NCI-H748 treated with DMSO at 0.1 percent for 48 hours (cell line): ENCODE results near the gene MTR.
"Not testable (repeated sequence)": the region's sequence is repeated elsewhere in the genome, so short reads cannot be mapped to it uniquely, and the experiment has no call there.

Experiments
- DNase-seq: peaks from one replicate; lab custom pipeline; 2025; lab: John Stamatoyannopoulos, UW

Gene MTR

GRCh38 chr1:236904892-236905741 lies 110.0 kb downstream of the MTR start:
- DNase-seq = no peak

GRCh38 chr1:236907205-236907604 lies 112.1 kb downstream of the MTR start:
- DNase-seq = no peak

DNA sequence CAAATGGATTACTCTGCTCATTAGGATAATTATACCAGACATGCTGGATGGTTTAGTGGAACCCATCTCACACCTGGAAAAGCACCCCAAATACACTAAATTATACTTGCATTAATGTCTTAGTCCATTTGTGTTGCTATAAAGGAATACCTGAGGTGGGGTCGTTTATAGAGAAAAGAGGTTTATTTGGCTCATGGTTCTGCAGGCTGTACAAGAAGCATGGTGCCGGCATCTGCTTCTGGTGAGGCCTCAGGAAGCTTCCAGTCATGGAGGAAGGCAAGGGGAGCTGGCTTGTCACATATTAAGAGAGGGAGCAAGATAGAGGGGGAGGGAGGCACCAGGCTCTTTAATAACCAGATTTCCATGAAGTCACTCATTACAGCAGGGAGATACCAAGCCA lies 113.6 kb downstream of the MTR start:
- DNase-seq = no peak

GRCh38 chr1:236911047-236911446 lies 116.0 kb downstream of the MTR start:
- not testable (repeated sequence) for DNase-seq

DNA sequence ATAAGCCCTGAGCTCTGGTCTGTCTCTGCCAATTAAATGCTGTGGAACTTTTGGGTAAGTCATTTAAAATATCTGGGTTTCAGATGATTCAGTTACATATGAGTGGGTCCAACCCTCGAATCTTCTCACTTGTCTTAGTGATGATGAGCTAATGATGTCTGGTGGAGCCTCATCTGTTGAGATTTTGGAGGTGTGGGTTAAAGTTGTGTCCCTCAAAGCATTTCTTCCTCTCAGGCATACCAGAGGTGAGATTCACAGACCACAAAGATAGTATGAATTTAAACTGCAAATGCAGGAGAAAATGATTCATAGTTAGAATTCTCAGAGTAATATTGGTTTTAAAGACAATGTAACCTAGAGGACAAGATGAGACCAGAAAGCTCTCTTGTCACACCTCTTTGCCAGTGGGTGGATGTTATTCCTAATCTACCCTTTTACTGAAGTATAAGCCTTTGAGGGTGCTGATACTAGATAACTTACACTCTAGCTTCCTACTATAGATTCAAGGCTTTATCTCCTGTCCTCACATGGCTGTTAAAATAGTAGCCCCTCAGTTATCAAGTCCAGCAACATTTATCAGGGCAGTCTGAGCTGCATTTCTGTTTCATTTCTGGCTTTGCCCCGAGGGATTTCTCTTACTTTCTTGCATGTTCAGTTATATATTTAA lies 118.4 kb downstream of the MTR start:
- no peak for DNase-seq

GRCh38 chr1:236914375-236914774 lies 119.3 kb downstream of the MTR start:
- DNase-seq = no peak

DNA sequence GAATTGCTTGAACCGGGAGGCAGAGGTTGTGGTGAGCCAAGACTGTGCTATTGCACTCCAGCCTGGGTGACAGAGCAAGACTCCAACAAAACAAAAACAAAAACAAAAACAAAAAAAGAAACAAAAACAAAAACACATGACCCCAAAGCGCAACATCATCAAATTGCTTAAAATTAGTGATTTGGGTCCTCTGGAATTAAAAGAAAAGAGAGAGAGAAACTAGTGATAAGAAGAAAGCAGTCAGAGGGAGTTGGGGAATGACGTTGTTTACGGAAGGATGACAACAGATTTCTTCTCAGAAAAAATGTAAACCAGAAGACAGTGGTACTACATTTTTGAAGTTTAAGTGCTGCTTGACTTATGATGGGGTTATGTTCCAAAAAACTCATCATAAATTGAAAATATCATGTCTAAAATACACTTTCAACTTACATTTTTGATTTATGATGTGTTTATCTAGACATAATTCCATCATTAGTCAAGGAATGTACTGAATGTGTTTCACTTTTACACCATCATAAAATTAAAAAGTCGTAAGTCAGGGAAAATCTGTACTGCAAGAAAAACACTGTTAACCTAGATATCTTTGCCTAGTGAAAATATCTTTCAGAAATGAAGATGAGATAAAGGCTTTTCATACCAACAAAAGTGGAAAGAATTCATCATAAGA lies 121.2 kb downstream of the MTR start:
- DNase-seq = no peak

DNA sequence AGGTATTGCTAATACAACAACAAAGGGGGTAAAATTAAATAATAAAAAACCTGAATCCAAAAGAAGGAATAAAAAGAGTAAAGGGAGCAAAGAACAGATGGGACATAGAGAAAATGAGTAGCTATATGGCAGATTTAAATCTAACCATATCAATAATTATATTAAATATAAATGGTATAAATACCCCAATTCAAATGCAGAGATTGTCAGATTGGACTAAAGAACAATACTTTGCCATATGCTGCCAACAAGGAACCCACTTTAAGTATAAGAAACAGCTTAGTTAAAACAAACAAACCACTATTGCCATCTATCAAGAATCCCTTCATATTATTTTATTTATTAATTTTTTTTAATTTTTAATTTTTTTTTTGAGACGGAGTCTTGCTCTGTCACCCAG lies 122.4 kb downstream of the MTR start:
- DNase-seq = no peak

- DNase-seq = no peak
Measured at GRCh38 chr1:236920286-236920894, 125.3 kb downstream of the MTR start.

- no peak for DNase-seq
Measured at GRCh38 chr1:236921610-236922009, 126.5 kb downstream of the MTR start.

DNA sequence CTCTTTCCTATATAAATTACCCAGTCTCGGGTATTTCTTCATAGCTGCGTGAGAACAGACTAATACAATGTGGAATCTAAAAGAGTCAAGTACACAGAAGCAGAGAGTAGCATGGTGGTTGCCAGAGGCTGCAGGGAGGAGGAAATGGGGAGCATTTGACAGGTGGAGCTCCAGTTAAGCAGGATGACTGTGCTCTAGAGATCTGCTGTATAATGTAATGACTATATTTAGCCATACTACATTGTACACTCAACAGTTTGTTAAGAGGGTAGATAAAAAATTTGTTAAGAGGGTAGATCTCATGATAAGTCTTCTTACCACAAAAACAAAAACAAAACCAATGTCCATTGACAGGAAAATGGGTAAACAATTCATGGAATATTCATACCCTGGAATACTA lies 127.1 kb downstream of the MTR start:
- no peak for DNase-seq

DNA sequence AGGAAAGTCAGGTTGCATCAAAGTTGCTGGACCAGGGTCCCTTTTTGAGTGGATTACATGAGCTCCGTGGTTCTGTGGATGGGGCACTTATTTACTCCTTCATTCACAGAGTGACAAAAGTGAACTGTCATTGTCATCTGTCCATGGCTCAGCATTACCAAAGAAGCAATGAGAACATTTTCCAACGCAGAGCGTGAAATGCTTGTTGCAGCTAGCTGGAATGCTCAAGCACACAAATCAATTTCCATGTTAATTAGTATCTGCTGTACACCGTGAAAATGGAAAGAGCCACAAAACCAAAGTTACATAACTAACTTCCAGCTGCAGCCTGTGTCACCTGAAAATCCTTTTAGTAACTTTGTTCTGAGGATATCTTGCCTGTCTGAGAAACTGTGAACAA lies 130.3 kb downstream of the MTR start:
- DNase-seq = no peak

DNA sequence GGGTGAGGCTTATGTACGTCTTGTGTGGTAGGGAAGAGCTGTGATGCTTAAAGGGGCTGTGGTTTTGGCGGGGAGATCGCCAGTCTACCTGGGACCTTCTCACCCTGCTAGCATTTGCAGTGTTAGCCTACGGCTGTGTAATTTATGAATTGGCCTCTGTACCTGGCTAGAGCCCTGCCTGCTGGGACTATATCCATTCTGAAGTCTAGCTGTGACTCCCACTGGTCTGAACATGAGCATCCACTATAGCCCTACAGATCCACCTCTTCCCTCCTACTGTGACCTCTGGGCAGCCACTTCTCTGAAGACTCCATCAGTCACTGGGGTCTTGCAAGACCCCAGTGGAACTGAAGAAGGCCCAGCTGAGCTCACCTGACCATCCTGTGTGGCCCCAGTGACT lies 135.4 kb downstream of the MTR start:
- DNase-seq = no peak

DNA sequence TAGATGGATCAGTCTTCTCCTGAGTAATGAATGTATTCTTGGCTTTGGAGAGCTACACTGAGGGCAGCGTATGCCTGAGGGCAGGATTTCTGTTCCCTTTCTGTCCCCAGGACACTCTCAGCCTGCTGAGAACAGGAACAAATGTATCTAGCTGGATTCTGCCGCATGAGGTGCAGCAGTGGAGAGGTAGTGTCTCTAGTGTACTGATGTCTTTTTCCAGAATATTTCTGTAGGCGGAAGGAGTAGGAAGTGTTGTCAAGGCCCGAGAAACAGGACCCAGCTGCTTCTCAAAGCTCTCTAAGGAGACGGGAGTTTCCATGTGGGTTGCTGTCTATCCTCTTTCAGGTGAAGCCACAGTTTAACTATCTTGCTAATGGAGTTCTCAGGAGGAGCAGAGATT lies 143.7 kb downstream of the MTR start:
- DNase-seq = no peak

GRCh38 chr1:236942431-236942830 lies 147.3 kb downstream of the MTR start:
- no peak for DNase-seq

GRCh38 chr1:236944556-236944955 lies 149.5 kb downstream of the MTR start:
- no peak for DNase-seq

- no peak for DNase-seq
Measured at GRCh38 chr1:236945002-236945401, 149.9 kb downstream of the MTR start.

GRCh38 chr1:236947794-236948193 lies 152.7 kb downstream of the MTR start:
- DNase-seq = no peak

DNA sequence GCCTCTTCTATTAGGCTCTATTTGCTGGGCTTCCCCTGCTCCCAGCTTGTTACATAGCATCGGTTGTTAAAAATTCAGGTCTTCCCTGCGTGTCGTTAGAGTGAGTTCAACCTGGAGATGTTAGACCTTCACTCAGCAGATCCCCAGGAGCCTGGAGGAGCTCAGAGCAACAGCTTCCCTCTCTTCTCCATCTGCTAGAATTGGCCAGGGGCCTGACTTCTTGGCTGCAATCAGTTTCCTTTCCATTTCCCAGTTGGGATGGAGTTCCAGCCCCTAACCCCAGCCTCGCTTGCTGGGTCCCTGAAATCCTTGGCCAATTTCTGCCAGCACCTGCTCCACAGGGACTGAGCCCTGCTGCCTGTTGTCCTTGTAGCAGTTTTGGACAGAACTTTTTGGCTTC lies 153.3 kb downstream of the MTR start:
- DNase-seq = no peak

DNA sequence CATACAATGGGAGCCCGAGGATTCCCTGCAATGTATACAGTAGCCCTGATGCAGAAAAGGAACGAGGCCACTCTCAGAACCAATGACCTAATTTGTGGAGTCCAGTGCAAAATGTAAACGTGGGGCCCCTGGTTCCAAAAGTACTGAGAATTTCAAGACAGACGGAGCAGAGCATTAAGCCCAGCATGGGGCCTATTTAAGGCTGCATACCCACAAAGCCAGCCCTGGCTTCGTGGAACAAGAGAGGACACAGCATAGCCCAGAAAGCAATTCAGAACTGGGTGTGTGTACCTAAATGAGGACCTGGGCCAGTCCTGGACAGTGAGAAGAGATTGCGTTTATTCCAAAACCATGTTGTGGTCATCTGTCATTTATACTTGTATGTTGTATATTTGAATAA lies 153.9 kb downstream of the MTR start:
- DNase-seq = no peak

- no peak for DNase-seq
Measured at GRCh38 chr1:236950365-236950764, 155.3 kb downstream of the MTR start.

DNA sequence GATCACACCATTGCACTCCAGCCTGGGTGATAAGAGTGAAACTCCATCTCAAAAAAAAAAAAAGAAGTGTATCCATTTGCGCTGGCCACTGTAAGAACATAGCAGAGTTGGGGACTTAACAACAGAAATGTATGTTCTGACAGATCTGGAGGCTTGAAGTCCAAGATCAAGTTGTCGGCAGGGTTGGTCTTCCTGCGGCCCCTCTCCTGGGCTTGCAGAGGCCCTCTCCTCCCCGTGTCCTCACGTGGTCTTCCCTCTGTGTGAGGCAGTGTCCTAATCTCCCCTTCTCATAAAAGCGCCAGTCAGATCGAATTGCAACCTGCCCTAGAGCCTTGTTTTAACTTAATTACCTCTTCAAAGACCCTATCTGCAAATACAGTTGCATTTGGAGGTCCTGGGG lies 156.6 kb downstream of the MTR start:
- DNase-seq = no peak
